Right lobe of liver (tissue), 4 donors: Measurements from ENCODE around the gene CHST11.

Experiments used
- POLR2A ChIP-seq: fragments of 450-650 bp; IDR thresholded peaks from one replicate; pipeline ENCODE4 v1.6.1; 2017; ENCODE audit warnings: antibody characterized with exemption, mild to moderate bottlenecking
- TF ChIP-seq, protein P1 (sequence below), 4 donors: fragments of 200-600 bp in 3 of 4; fragments of 450-650 bp in 1 of 4; IDR thresholded peaks; one replicate each; pipeline versions ENCODE4 v1.5.1 to v1.8.0; 2016 to 2022; ENCODE audit warnings: antibody characterized with exemption in 4 of 4, mild to moderate bottlenecking in 2 of 4
- donor health status: DM: no; HTN: no; CAD: no.
- donor health status: DM: no; HTN: no; CAD: no.
- donor health status: DM: no; HTN: yes; CAD: no.

GRCh38 chr12:104604995-104605675, 148.4 kb downstream of the CHST11 start:
- TF ChIP-seq, protein P1, sequence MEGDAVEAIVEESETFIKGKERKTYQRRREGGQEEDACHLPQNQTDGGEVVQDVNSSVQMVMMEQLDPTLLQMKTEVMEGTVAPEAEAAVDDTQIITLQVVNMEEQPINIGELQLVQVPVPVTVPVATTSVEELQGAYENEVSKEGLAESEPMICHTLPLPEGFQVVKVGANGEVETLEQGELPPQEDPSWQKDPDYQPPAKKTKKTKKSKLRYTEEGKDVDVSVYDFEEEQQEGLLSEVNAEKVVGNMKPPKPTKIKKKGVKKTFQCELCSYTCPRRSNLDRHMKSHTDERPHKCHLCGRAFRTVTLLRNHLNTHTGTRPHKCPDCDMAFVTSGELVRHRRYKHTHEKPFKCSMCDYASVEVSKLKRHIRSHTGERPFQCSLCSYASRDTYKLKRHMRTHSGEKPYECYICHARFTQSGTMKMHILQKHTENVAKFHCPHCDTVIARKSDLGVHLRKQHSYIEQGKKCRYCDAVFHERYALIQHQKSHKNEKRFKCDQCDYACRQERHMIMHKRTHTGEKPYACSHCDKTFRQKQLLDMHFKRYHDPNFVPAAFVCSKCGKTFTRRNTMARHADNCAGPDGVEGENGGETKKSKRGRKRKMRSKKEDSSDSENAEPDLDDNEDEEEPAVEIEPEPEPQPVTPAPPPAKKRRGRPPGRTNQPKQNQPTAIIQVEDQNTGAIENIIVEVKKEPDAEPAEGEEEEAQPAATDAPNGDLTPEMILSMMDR (IDR thresholded peaks at IDR 0.05): no peak
- TF ChIP-seq POLR2A: no peak
